Peyer's patch (tissue), 4 donors: ENCODE measurements around the gene UGT1A9.

Experiments used
- POLR2A ChIP-seq, 2 donors: fragments of 450-650 bp; IDR thresholded peaks; one replicate each; pipeline ENCODE4 v1.5.1; 2017; ENCODE audit warnings: antibody characterized with exemption in 2 of 2, mild to moderate bottlenecking in 2 of 2, moderate library complexity in 2 of 2
- TF ChIP-seq, protein P1 (sequence below), 6 experiments: fragments of 450-650 bp in 4 of 6; fragments of 200-600 bp in 2 of 6; sonication (generic) in 1 of 6; IDR thresholded peaks; one replicate each; pipeline ENCODE4 v1.5.1; 2017 to 2019; ENCODE audit warnings: antibody characterized with exemption in 6 of 6, mild to moderate bottlenecking in 3 of 6, moderate library complexity in 1 of 6

DNA sequence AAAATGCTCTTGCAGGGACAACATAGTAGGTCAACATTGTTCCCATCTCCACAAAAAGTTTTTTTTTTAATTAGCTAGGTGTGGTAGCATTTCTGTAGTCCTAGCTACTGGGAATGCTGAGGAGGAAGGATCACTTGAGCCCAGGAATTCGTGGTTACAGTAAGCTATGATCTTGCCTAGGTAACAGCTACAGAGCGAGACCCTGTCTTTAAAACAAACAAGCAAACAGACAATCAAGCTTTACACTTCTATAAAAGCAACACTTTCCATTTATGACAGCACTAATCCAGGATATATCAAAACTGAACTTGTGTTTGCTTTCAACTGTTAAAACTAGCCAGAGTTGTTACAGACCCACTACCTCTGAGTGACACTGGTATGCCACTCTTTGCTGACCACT is 69.2 kb downstream of the UGT1A9 start:
- TF ChIP-seq, protein P1, sequence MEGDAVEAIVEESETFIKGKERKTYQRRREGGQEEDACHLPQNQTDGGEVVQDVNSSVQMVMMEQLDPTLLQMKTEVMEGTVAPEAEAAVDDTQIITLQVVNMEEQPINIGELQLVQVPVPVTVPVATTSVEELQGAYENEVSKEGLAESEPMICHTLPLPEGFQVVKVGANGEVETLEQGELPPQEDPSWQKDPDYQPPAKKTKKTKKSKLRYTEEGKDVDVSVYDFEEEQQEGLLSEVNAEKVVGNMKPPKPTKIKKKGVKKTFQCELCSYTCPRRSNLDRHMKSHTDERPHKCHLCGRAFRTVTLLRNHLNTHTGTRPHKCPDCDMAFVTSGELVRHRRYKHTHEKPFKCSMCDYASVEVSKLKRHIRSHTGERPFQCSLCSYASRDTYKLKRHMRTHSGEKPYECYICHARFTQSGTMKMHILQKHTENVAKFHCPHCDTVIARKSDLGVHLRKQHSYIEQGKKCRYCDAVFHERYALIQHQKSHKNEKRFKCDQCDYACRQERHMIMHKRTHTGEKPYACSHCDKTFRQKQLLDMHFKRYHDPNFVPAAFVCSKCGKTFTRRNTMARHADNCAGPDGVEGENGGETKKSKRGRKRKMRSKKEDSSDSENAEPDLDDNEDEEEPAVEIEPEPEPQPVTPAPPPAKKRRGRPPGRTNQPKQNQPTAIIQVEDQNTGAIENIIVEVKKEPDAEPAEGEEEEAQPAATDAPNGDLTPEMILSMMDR (IDR thresholded peaks at IDR 0.05) = no peak
- TF ChIP-seq POLR2A (IDR thresholded peaks at IDR 0.05) = no peak
